Transverse colon (tissue), 3 donors: ENCODE results near the gene R3HDML.

Experiments
- CTCF ChIP-seq, 5 experiments: fragments of 200-600 bp in 3 of 5; fragments of 450-650 bp in 2 of 5; sonication (generic) in 3 of 5; IDR thresholded peaks; 1 replicate in 2 of 5; 2 replicates in 3 of 5; pipeline ENCODE4 v1.5.1; 2016 to 2017; ENCODE audit warnings: antibody characterized with exemption in 5 of 5, inconsistent platforms in 3 of 5, mild to moderate bottlenecking in 2 of 5, moderate library complexity in 1 of 5
- EP300 ChIP-seq: sonication (generic); formaldehyde crosslinking; IDR thresholded peaks from one replicate; pipeline ENCODE4 v1.6.1; 2017; ENCODE audit warnings: antibody characterized with exemption, low read depth
- POLR2A ChIP-seq: fragments of 450-650 bp; IDR thresholded peaks from one replicate; pipeline ENCODE4 v1.6.1; 2016; ENCODE audit warnings: antibody characterized with exemption, mild to moderate bottlenecking, moderate library complexity

GRCh38 chr20:44288252-44288651 is 48.6 kb upstream of the R3HDML start:
- no peak for TF ChIP-seq EP300
- TF ChIP-seq POLR2A = no peak
- TF ChIP-seq CTCF (IDR thresholded peaks at IDR 0.05) = no peak
